Inflammatory macrophage (primary cell): Measurements from ENCODE around the gene ACAA1.
"Not testable (repeated sequence)": the region's sequence is repeated elsewhere in the genome, so short reads cannot be mapped to it uniquely, and the experiment has no call there.

Source experiments
- DNase-seq, 2 donors: peaks; one replicate each; pipeline ENCODE4 v3.0.0-alpha.2; 2020 to 2022
- total RNA-seq, 18 experiments: gene quantifications; one replicate each; lab custom pipeline; 2026; ENCODE audit warnings: mixed read lengths in 6 of 18, inconsistent platforms in 2 of 18; lab: John Stamatoyannopoulos, UW

Gene ACAA1, protein sequence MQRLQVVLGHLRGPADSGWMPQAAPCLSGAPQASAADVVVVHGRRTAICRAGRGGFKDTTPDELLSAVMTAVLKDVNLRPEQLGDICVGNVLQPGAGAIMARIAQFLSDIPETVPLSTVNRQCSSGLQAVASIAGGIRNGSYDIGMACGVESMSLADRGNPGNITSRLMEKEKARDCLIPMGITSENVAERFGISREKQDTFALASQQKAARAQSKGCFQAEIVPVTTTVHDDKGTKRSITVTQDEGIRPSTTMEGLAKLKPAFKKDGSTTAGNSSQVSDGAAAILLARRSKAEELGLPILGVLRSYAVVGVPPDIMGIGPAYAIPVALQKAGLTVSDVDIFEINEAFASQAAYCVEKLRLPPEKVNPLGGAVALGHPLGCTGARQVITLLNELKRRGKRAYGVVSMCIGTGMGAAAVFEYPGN
- total RNA-seq, result 43.1 to 140 (median 82.6) reads per million in 18 experiments

DNA sequence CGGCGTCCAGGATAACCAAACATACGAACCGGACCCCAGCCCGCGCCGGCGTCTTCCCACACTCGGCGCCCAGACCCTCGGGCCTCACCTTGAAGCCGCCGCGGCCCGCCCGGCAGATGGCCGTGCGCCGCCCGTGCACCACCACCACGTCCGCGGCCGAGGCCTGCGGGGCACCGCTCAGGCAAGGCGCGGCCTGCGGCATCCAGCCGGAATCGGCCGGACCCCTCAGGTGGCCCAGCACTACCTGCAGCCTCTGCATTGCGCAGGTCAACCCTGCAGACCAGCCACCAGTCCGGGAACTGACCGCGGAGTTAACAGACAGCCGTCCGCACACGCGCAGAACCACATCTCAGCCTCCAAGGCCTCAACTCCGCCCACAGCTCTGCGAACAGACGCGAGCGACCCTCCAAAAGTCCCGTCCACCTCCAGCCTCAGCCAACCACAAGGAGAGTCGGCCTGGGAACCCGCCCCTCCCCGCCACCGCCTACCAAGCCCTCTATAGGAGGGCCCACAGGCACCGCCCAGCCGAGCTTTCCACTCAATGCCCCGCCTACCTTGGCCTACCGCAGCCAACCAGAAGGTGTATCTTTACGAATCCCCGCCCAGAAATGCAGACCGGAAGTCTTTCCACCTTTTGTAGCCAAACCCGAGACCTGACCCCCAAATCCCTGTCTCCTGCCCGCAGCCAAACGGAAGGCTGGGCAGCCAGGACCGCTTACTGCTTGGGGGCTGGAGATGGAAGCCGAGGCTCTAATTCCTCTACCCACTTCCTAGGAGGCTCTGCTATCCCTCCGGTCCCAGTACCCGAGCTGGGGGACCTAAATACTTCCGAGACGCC lies at the start of gene ACAA1:
Gene ACAA1, minus strand, starts transcription at position 351 of the 838 bp plus-strand sequence. Its CDS starts 92 bp downstream, at position 259.
- DNase-seq, result peak; percentile 99

DNA sequence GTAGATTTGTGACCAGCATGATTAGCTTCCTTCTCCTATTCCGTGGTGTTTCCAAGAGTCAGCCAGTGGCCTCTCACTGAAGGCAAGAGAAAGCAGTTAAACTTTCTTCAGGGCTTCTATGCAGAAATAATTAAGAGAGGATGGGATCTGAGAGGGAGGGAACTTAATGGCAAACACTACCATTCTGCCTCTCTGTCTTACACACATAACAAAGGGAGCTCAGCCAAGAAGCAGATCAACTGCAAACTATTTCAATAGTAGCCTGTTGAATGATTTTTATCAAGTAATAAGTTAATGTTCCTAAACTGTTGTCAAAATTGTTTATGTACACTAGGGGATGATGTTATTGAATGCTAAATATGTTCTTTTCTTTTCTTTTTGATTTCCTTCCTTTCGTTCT lies 40.3 kb upstream of the ACAA1 start:
- DNase-seq, result no peak

DNA sequence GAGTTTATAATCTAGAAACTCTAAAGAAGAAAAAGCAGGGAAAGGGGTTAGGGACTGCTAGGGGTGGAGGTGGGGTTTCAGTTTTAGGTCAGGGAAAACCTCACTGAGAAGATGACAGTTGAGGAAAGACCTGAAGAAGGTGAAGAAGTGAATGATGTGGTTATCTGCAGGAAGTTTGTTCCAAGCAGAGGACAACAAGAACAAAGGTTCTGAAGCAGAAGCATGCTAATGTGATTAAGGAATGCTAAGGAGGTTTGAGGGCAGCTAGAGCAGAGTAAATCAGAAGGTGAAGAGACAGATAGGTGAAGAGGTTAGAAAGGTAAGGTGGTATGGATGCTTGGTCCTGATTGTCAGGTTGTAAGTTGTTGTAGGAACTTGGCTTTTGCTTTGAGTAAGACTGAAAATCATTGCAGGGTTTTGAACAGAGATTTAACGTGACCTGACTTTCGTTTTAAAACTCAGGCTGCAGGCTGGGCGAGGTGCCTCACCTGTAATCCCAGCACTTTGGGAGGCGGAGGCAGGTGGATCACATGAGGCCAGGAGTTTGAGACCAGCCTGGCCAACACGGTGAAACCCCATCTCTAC lies 37.0 kb upstream of the ACAA1 start:
- no peak for DNase-seq

DNA sequence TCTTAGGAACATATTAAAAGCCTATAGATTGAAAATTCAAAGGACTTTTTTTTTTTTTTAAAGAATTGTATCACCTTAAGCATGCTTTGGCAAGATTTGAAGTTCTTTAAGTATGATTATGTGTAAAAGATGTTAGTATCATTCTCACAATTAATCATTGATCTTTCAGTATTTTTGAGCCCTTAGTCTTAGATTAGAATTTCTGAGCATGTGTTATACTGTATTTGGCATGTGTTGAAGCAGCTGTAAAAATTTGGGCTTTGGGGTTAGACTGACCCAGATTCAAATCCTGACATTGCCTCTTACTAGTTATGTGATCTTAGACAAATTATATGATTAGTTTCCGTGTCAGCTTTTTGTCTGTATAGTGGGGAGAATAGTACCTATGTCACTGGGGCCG lies 34.7 kb upstream of the ACAA1 start:
- no peak for DNase-seq

DNA sequence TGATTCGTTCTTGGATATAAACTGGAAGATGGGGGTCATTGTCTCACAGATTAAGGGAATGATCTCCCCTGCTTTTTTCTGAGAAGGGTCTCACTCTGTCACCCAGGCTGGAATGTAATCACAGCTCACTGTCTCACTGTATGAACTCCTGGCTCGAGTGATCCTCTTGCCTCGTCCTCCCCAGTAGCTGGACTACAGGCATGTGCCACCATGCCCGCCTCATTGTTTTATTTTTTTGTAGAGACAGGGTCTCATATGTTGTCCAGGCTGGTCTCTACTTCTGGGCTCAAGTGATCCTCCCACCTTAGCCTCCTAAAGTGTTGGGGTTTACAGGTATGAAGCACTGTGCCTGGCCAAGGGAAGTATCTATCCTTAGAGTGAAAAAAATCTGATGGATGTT lies 33.8 kb upstream of the ACAA1 start:
- DNase-seq, result no peak

DNA sequence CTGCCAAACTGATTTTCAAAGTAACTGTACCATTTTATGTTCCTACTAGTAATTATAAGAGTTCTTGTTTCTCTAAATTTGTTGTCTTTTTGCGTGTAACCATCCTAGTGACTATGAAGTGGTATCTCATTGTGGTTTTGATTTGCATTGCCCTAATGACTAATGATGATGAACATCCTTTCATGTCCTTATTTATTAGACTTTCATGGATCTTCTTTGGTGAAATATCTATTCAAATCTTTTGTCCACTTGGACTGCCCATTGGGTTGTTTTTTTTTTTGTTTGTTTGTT lies 32.0 kb upstream of the ACAA1 start:
- DNase-seq, result no peak

DNA sequence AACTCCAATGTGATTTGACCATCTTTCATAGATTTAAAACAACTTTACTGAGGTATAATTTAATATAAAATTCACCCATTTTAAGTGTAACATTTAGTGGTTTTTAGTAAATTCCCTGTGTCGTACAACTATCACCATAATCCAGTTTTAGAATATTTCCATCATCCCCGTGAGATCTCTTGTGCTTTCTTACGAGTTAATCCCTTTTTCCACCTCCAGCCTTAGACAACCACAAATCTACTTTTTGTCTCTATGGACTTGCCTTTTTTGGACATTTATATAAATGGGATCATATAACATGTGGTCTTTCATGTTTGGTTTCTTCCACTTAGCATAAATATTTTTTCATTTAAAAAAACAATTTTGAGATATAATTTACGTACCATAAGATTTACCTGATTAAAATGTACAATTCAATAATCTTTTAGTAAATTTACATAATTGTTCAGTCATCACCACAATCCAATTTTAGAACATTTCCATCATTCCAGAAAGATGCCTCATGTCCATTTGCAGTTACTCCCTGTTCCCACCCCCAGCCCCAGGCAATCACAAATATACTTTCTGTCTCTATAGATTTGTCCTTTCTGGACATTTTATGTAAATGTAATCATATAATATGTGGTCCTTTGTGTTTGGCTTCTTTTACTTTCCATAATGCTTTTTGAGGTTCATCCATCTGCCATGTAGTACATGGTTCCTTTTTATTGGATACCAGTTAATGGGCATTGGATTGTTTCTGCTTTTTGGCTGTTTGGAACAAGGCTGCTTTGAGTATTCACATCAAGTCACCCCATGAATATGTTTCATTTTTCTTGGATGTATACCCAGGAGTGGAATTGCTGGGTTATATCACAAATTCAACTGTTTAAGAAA lies 31.5 kb upstream of the ACAA1 start:
- DNase-seq, result no peak

DNA sequence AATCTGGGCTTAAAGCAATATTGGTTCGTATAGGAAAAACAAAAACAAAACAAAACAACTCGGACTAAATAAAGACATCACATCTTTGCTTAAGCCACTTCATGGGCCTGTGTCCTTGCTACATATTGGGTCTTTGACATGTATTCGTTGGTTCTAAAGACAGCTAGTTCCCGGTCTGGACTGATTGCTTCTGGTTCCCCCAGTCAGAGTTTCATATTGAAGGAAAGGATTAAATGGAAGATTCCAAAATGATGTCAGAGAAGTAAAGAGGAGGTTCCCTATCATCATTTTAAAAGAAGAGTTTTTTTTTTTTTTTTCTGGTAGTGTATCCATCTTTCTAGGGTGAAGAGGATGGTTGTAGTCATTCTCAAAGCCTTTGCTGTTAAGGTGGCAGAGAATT lies 30.7 kb upstream of the ACAA1 start:
- peak in 1 of 2 donors; percentile 1 for DNase-seq

DNA sequence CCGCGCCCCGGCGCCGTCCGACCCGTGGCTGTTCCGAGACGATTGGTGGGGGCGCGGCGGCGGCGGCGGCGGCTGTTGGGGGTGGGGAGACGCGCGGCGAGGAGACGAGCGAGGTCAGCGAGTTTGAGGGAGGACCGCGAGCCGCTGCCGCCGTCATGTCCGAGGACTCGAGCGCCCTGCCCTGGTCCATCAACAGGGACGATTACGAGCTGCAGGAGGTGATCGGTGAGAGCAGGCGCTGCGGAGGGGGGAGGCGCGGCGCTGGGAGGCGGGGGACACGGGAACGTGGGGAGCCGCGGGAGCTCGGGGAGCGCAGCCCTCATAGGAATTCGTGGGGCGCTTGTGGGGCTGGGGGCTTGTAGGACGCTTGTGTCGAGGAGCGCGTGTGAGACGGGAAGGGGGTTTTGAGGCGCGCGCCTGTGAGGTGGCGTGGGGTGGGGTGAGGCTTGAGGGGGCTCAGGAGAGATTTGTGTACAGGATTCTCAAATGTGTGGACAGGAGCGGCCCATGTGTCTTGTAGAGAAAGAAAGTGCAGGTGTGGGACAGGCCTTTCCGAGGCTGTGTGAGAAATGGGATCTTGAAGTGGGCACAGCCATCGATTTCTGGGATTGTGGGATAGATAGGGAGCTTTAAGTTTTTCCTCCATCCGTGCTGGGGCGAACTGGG lies 28.9 kb upstream of the ACAA1 start:
- no peak for DNase-seq

DNA sequence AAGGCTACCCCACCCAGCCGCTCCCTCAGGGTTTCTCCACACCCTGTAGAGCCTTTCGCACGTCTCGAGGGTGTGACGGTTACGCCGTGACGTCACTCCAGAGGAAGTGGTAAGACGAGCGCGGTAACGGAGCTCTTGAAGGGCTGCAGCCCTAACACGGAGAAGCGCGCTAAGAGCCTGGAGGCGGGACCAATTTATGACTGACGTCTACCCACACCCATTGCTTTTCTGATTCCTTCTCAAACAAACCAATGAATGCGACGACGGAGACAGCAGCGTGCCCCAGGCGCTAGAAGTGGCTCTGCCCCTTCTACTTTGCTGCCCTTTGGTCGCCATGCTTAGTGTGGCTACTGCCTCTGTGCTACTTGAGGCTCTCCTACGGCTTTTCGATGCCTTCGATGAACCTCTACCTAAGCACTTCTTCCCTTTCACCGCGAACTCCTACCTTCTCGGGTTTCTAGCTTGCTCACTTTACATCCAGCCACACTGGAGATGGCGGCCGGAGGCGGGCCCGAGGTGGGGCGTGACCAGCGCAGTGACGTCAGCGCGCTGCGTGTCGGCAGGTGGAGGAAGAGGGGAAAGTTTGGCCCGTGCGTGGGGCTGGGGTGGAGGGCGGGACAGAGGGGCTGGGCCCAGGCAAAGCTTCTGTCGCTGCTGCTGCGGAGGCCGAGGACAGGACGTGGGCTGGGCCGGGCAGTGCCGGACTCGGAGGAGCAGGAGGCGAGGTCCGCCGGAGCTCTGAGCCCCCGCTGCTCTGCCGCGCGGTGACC lies 28.2 kb upstream of the ACAA1 start, which contains the start of gene OXSR1:
Gene OXSR1, plus strand, starts transcription at position 586 of the 770 bp plus-strand sequence. CDS start 340 bp downstream, outside the sequence.
- DNase-seq, result peak; percentile 100

DNA sequence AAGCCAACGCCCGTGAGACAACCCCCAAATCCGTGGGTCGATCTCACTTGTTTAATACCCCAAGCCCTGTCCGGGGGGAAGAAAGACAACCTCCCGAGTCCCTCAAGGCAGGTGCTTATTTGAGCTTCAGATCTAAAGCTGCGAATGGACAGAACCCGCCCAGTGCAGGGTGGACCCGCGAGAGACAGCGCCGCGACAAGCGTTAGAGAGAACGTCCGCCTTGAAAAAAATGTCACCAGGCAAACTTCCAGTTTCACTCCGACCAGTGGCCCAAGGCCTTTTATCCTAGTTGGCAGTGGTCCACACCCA lies 27.7 kb upstream of the ACAA1 start:
- no peak for DNase-seq

DNA sequence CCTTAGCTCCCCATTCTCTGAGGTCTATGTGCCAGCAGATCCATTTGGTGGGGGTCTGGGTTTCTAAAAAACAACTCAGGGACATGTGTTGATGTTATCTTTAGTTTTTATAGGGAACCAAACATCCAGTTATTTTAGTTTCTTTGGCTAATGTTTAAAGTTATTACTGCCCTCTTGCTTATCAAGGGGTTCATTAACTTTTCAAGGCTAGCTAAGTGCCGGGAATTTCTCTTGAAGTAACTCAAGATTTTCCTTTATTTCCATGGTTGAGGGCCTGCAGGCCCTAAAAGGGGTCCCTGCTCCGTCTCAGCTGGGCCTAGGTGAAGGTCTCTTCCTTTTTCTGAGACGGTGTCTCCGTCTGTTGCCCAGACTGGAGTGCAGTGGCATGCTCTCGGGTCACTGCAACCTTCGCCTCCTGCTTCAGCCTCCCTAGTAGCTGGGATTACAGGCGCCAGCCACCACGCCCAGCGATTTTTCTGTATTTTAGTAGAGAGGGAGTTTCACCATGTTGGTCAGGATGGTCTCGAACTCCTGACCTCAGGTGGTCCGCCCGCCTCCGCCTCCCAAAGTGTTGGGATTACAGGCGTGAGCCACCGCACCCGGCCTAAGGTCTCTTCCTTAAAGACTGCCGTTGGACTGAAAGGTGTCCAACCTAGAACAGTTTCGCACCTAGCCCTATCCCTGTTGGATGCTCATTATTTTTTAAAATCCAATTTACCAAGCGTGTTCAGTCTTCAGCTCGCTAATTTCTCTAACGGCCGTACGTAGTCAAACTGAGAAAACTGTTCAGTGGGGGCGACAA lies 27.1 kb upstream of the ACAA1 start:
- DNase-seq, result no peak

DNA sequence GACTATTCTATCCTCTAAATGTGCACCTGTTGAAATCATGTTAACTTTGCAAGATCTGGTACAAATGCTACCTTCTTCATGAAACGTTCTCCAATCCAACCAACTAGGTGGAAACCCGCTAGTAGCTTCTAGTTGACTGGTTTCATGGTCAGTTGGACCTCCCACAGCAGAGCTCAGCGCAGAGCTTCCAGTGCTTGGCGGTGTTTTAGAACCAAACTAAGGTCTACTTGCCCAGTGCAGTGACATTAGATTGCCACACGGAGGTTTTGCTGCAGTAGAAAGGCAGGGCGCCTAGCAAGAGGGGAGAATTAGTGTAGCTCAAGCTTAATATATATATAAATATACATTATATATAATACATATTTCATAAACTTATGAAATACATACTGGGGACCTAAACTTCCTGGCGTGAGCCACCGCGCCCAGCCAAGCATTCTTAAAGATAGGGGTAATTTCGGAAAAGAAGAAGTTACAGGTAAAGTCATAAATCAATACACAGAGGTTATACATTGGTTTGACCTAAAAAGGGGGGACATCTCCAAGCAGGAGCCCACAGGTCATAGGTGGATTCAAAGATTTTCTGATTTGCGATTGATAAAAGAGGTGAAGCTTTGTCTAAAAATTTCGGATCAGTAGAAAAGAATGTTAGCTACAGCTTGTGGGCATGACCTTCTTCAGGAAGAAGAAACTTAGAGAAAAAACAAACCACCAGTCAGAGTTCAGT lies 26.4 kb upstream of the ACAA1 start:
- peak; percentile 17 to 33 for DNase-seq

DNA sequence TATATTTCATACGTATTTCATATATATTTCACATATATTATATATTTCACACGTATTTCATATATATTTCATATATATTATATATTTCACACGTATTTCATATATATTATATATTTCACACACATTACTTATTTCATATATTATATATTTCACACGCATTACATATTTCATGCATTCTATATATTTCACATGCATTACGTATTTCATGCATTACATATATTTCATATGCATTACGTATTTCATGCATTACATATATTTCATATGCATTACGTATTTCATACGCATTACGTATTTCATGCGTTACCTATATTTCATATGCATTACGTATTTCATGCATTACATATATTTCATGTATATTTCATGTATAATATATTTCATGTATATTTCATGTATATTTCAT lies 23.8 kb upstream of the ACAA1 start:
- not testable (repeated sequence) for DNase-seq

DNA sequence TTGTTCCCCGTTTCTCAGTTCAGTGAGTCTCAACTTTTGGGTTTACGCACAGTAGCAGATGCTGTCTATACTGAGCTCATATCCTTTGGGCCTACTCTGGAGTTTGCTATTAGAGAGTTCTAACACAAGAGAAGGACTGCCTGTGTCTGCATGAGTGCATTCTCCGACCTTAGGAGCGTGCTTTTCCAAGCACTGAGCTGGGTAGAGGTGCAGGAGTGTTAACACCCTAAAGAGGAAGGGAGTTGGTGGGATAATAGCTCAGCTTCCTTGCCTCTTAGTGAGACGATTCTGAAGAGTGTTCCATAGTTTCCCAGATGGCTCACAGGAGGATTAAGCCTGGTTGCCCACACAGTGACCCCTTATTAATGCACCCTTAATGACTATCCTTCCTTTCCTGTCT lies 21.5 kb upstream of the ACAA1 start:
- DNase-seq, result no peak

DNA sequence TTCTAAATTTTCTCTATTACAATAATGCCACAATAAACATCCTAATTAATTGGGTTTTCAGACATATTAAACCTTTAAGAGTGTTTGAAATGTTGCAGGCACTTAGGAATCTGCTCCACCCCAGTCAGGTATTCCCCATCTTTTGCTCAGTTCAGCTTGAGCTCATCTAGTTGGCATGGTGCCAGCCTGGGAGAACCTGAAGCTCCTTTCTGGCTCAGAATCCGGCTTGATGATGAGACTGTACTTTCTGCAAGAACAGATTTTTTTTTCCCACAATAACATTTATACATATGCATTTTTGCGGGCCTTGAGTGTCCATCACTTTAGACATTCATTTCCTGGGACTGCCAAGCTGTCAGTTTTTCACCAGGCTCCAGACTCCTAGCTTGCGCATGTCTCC lies 20.7 kb upstream of the ACAA1 start:
- DNase-seq, result no peak

DNA sequence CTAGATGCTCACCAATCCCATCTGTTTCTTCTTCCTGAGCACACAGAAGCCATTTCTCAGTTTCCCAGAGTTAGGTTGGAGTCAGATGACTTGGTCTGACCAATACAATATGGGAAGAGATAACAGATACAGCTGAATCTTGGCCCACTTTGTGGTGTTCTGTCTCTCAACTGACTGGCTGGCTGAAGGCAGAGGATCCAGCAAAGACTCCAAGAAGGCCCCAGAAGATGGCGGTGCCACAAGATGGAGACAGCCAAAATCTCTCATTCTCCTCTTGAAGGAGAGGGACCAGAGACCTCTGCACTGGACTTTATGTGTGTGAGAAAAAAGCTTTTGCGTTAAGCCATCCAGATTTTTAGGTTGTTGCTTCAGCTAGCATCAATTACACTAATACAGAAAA lies 20.2 kb upstream of the ACAA1 start:
- no peak for DNase-seq

DNA sequence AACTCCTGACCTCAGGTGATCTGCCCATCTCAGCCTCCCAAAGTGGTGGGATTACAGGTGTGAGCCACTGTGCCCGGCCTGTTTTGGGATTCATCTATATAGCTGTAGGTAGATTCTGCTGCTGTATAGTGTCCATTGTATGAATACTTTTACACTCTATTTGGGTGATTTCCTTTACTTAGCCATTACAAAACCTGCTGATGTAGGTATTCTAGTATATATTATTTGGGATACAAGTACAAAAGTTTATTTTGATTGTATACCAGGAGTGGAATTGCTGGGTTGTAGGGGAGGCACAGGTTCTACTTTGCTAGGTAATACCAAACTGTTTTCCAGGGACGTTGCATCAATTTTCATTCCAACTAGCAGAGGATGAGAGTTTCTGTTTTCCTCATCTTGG lies 18.9 kb upstream of the ACAA1 start:
- no peak for DNase-seq

DNA sequence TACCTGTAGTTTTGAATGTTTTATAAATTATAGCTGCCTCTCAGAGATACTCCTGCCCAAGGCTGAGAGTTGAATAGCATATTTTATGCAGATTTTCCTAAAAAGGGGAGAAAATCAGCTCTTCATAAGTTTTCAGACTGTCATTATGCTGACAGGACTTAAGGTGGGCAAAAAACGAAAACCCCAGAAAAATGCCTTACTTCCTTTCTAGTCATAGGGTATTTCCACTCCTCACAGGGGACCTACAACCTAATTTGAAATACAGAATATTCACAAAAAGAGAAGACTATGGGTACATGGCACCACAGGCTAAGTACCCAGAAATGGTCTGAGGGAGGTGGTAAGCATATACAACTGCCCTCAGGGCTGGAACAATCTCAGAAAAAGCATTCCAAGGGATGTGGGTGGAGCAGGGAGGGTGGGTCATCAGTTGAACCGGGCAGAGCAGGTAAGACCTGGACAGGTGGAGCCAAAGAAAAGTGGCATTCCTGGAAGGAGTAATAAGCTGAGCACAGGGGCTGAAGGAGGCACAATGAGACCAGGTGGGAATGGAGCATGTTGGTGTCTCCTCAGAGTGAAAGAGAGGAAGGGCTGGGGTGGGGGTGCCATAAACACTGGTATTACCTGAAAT lies 17.8 kb upstream of the ACAA1 start:
- DNase-seq, result no peak
